GM12878 (cell line): ENCODE results near the gene ARHGAP27. TPM values are rescaled to one million over a fixed set of nuclear protein-coding genes. Genes with fewer than 3 reads are reported as not detected.
A peak's percentile ranks its signal among the peaks of the same experiment; 100 is the strongest.
"Not testable (repeated sequence)": the region's sequence is repeated elsewhere in the genome, so short reads cannot be mapped to it uniquely, and the experiment has no call there.

Experiments used
- ATAC-seq: fragments of 200-7000 bp; cut with Tn5 transposase; 3 replicates; pipeline ENCODE4 v1.9.1; 2020; ENCODE audit warnings: mild to moderate bottlenecking, moderate library complexity
- BruUV-seq: library from RNA; stranded (reverse); fragments of 400-500 nt; replicated peaks from 2 replicates; lab custom pipeline; 2021; lab: Mats Ljungman, UMichigan
- CTCF ChIA-PET: fragments of 300-600 bp; sonication (Branson Sonifier 250); formaldehyde crosslinking; extraction: SDS; loops from one replicate; lab custom pipeline; 2021; ENCODE audit warnings: inconsistent platforms; lab: Yijun Ruan, JAX
- POLR2A ChIA-PET: fragments of 350-600 bp; formaldehyde crosslinking; extraction: SDS; loops from one replicate; lab custom pipeline; 2021; ENCODE audit warnings: inconsistent platforms; lab: Charles Lee
- RAD21 ChIA-PET: fragments of 300-600 bp; sonication (Branson Sonifier 250); formaldehyde crosslinking; loops from one replicate; lab custom pipeline; 2023; ENCODE audit warnings: antibody characterized with exemption; ENCODE audit not compliant: unreplicated experiment; lab: Charles Lee
- SMC1A ChIA-PET: fragments of 300-600 bp; sonication (Branson Sonifier 250); formaldehyde crosslinking; loops from one replicate; lab custom pipeline; 2023; ENCODE audit not compliant: unreplicated experiment, uncharacterized antibody; lab: Charles Lee
- DNase-seq: peaks from one replicate; pipeline ENCODE4 v3.0.0-alpha.2; 2011; ENCODE audit warnings: low read depth, low spot score
- FAIRE-seq: peaks from 3 replicates; lab custom pipeline; 2011; peaks lifted over from hg19 to GRCh38; lab: Jason Lieb, UNC
- H2AFZ ChIP-seq: 2 replicates; pipeline ENCODE4 v1.6.0; 2011; ENCODE audit warnings: low read depth, low read length, control low read depth; ENCODE audit not compliant: control insufficient read depth
- H3K27ac ChIP-seq: 2 replicates; pipeline ENCODE4 v1.5.1; 2011; ENCODE audit warnings: control low read depth; ENCODE audit not compliant: control insufficient read depth, insufficient read depth
- H3K27me3 ChIP-seq, 2 experiments: replicated peaks in 1 of 2; 2 replicates each; pipeline versions ENCODE4 v1.6.0 to v1.6.1; 2011; ENCODE audit warnings: low read length in 1 of 2; ENCODE audit not compliant: control insufficient read depth in 2 of 2, insufficient read depth in 2 of 2
- H3K36me3 ChIP-seq, 2 experiments: 2 replicates each; pipeline ENCODE4 v1.5.1; 2011; ENCODE audit warnings: low read length in 1 of 2; ENCODE audit not compliant: control insufficient read depth in 2 of 2, insufficient read depth in 2 of 2
- H3K4me1 ChIP-seq: 2 replicates; pipeline ENCODE4 v1.6.1; 2011; ENCODE audit warnings: mild to moderate bottlenecking, low read length, moderate library complexity, mixed read lengths; ENCODE audit not compliant: control insufficient read depth, insufficient read depth
- H3K4me2 ChIP-seq: 2 replicates; pipeline ENCODE4 v1.6.0; 2011; ENCODE audit warnings: control low read depth; ENCODE audit not compliant: control insufficient read depth, insufficient read depth
- H3K4me3 ChIP-seq: fragments of 200-600 bp; sonication (generic); 2 replicates; pipeline ENCODE4 v1.5.1; 2016
- H3K79me2 ChIP-seq: 2 replicates; pipeline ENCODE4 v1.6.0; 2011; ENCODE audit warnings: low read length; ENCODE audit not compliant: control insufficient read depth, insufficient read depth
- H3K9ac ChIP-seq: 2 replicates; pipeline ENCODE4 v1.8.0; 2011; ENCODE audit warnings: low read length, control low read depth, mixed read lengths; ENCODE audit not compliant: control insufficient read depth, insufficient read depth
- H3K9me3 ChIP-seq: replicated peaks from 3 replicates; pipeline ENCODE4 v1.5.1; 2011; ENCODE audit warnings: mild to moderate bottlenecking, low read length; ENCODE audit not compliant: control insufficient read depth, insufficient read depth
- H4K20me1 ChIP-seq: 2 replicates; pipeline ENCODE4 v1.6.0; 2011; ENCODE audit not compliant: control insufficient read depth, insufficient read depth
- CTCF ChIP-seq, 3 experiments: IDR thresholded peaks in 2 of 3; conservative IDR thresholded peaks in 1 of 3; 2 replicates each; pipeline ENCODE4 v1.5.1; 2011; ENCODE audit warnings: low read depth in 3 of 3, low read length in 3 of 3, mild to moderate bottlenecking in 3 of 3, control low read depth in 2 of 3, moderate library complexity in 2 of 3, inconsistent platforms in 1 of 3, mixed read lengths in 1 of 3; ENCODE audit not compliant: control insufficient read depth in 2 of 3, insufficient read depth in 1 of 3; ENCODE audit errors: extremely low read depth in 1 of 3
- WGBS: methylation state at CpG from one replicate; pipeline ENCODE4 v1.1.6; 2016; ENCODE audit warnings: low lambda C conversion rate; ENCODE audit not compliant: insufficient replicate concordance, insufficient coverage; ENCODE audit errors: missing lambda C conversion rate; 5-methylcytosine and 5-hydroxymethylcytosine counted together
- in situ Hi-C: fragments of 300-500 bp; cut with MboI; formaldehyde crosslinking; loops from 9 replicates; pipeline ENCODE4 v1.14.3; 2018; ENCODE audit warnings: mixed read lengths
- intact Hi-C: fragments of 100-400 bp; cut with micrococcal nuclease; formaldehyde crosslinking; loops from one replicate; pipeline ENCODE4 v1.14.2; 2022; ENCODE audit not compliant: unreplicated experiment
- polyA plus RNA-seq, 11 experiments: library from polyadenylated mRNA; depleted of rRNA in 4 of 11; unstranded in 6 of 11; stranded (reverse) in 5 of 11; fragments of >200 nt; fragmentation: Nextera tagmentation in 4 of 11; fragmentation: Illumina TruSeq in 1 of 11; extraction: Ambion mirVana in 4 of 11; extraction: Trizol in 1 of 11; gene quantifications; 1 replicate in 1 of 11; 2 replicates in 10 of 11; pipeline versions ENCODE4 v1.2.1 to v1.2.3, GENCODE V29; 2011 to 2016; ENCODE audit warnings: inconsistent platforms in 2 of 11, missing spikeins in 2 of 11, low read depth in 1 of 11
- total RNA-seq, 4 experiments: library from RNA; depleted of rRNA in 3 of 4; stranded (reverse); fragments of >200 nt in 3 of 4; fragmentation: Illumina TruSeq in 1 of 4; extraction: Trizol in 1 of 4; gene quantifications; 2 replicates each; pipeline versions ENCODE4 v1.2.1 to v1.2.3, GENCODE V29; 2013 to 2021

ARHGAP27 gene
- total and polyA plus RNA-seq, 10 of the 15 experiments (the other 5 are each of a cell fraction or from before 2014, with no cell fraction given): 0.64 to 45.7 (median 17.7) TPM

DNA sequence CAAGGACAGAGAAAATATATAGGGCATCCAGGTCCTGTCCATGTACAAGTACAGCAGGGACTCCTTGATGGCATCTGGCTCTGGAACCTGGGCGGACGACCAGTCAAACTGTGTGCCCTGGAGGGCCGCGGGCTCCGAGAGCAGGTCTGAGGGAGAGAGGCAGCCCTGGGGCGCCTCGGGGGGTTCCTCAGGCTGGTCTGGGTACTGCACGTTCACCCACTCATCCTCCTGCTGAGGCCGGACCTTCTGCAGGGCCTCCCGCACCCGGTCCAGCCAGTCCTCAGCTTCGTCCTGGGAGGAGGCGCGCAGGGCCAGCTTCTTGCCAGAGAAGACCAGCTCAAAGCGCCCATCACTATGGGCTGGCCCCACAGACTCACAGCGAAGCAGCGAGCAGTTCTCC lies 21.1 kb upstream of the ARHGAP27 start:
- H3K4me3 ChIP-seq, H3K4me2 ChIP-seq, intact Hi-C loops, H3K27me3 ChIP-seq, H3K9me3 ChIP-seq, H3K9ac ChIP-seq, RAD21 ChIA-PET, H3K27ac ChIP-seq, DNase-seq, H3K4me1 ChIP-seq, H3K79me2 ChIP-seq, in situ Hi-C loops, SMC1A ChIA-PET, CTCF ChIA-PET, H4K20me1 ChIP-seq, POLR2A ChIA-PET, BruUV-seq, H2AFZ ChIP-seq, FAIRE-seq, H3K36me3 ChIP-seq: not testable (repeated sequence)
- ATAC-seq: peak; percentile 61
- TF ChIP-seq CTCF (IDR thresholded peaks at IDR 0.05 in 2 of 3, conservative IDR thresholded peaks at IDR 0.05 in 1 of 3; ENCODE audit: control insufficient read depth in 2 of 3, extremely low read depth in 1 of 3, insufficient read depth in 1 of 3, low read depth in 3 of 3, low read length in 3 of 3): 0 out of 6 replicates have a peak, but pooled peaks of 1 of the 3 experiments have one; percentile 13
- WGBS: 89% methylated on average over 12 of the region's 17 CpGs

GRCh38 chr17:45453225-45453534 lies 20.5 kb upstream of the ARHGAP27 start:
- intact Hi-C loops, ATAC-seq, H3K4me3 ChIP-seq, H3K9me3 ChIP-seq, H3K36me3 ChIP-seq, SMC1A ChIA-PET, H3K27ac ChIP-seq, in situ Hi-C loops, H3K27me3 ChIP-seq, H3K4me2 ChIP-seq, CTCF ChIA-PET, H2AFZ ChIP-seq, H3K4me1 ChIP-seq, DNase-seq, FAIRE-seq, H3K9ac ChIP-seq, BruUV-seq, POLR2A ChIA-PET, RAD21 ChIA-PET, H4K20me1 ChIP-seq, H3K79me2 ChIP-seq: not testable (repeated sequence)
- no CpG with 5 or more reads among the region's 7 CpGs for WGBS

GRCh38 chr17:45452329-45453224 lies 19.9 kb upstream of the ARHGAP27 start:
- ATAC-seq (peak; percentile 63), FAIRE-seq (peak; percentile 41)
- SMC1A ChIA-PET, H3K4me3 ChIP-seq, H3K79me2 ChIP-seq, H3K9me3 ChIP-seq, H3K36me3 ChIP-seq, H2AFZ ChIP-seq, in situ Hi-C loops, CTCF ChIA-PET, H3K4me2 ChIP-seq, intact Hi-C loops, RAD21 ChIA-PET, DNase-seq, POLR2A ChIA-PET, H3K27me3 ChIP-seq, H3K9ac ChIP-seq, H4K20me1 ChIP-seq, BruUV-seq, H3K4me1 ChIP-seq, H3K27ac ChIP-seq: not testable (repeated sequence)
- 45% methylated on average over 9 of the region's 9 CpGs for WGBS
